HG02973 (cell line): ENCODE results near the gene ADK.
"Not testable (repeated sequence)": the region's sequence is repeated elsewhere in the genome, so short reads cannot be mapped to it uniquely, and the experiment has no call there.

Experiments
- ATAC-seq: cut with Tn5 transposase; IDR thresholded peaks from one replicate; pipeline ENCODE4 v1.9.1; 2021; ENCODE audit warnings: moderate library complexity; ENCODE audit not compliant: unreplicated experiment

Gene ADK

DNA sequence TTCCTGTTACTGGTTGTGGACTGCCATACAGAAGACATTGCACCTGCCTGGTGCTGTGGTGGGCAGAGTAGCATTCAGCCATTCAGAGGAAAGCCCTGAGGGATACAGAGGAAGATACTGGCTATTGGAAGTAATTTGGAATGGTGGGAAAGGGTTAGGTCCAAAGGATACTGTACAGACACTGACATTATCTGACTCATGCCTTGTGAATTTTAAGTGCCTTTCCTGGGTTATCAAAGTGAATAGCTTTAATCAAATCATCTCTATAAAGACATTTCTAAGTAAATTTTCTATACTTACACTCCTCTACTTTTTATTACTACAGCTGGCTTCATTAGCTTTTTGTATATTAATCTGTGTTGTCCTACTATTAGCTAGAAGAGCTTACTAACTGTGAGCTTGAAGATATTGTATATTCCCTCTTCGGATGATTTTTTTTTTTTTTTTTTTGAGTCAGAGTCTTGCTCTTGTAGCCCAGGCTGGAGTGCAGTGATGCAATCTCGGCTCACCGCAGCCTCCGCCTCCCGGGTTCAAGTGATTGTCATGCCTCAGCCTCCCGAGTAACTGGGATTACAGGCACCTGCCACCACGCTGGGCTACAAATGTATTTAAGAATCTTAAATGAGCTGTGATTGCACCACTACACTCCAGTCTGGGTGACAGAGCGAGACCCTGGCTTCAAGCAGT is 186.5 kb downstream of the ADK start:
- ATAC-seq, result no peak

DNA sequence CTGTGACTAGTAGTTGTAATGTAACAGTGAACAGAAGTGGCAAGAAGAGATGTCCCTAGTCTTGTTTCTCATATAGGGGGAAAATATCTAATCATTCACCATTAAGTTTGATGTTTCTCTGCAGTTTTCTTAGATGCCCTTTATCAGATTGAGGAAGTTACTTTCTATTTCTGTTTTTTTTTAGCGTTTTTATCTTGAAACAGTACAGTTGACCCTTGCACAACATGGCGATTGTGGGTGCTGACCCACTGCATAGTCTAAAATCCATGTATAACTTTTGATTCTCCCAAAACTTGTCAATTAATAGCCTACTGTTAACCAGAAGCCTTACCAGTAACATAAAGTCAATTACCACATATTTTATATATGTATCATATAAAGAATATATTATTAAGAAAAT is 192.0 kb downstream of the ADK start:
- no peak for ATAC-seq

DNA sequence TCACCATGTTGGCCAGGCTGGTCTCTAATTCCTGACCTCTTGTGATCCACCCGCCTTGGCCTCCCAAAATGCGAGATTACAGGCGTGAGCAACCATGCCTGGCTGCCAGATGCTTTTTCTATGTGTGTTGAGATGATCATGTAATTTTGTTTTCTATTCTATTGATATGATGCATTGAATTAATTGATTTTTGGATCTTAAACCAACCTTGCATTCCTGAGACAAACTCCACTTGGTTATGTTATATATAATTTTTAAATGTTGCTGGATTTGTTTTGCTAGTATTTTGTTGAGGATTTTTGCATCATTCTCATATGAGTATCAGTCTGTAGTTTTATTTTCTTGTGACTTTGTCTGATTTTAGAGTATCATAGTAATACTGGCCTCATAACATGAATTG is 192.8 kb downstream of the ADK start:
- no peak for ATAC-seq

DNA sequence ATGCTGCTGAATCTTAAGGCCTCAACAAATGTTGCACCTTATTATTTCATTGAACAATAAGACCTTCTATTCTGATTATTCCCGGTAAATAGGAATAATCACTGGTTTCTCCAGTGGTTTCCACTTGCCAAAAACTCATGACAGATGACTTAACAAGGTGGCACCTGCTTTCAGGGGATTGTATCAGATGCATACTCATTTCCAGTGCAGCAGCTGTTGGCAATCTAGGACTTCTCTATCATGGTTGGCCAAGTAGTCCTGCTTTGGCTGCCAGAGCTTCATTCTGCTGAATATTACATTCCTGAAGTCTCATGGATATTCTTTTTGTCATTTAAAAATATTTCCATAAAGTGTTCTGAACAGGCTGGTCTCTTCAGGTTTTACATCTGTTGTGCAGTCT is 193.3 kb downstream of the ADK start:
- no peak for ATAC-seq

DNA sequence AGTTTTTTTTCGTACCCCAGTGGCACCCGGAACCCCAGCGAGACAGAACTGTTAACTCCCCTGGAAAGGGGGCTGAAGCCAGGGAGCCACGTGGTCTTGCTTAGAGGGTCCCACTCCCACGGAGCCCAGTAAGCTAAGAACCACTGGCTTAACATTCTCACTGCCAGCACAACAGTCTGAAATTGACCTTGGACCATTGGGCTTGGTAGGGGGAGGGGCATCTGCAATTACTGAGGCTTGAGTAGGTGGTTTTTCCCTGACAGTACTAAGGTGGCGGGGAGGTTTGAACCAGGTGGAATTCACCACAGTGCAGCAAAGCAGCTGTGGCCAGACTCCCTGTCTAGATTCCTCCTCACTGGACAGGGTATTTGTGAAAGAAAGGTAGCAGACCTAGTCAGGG is 196.5 kb downstream of the ADK start:
- ATAC-seq, result no peak

DNA sequence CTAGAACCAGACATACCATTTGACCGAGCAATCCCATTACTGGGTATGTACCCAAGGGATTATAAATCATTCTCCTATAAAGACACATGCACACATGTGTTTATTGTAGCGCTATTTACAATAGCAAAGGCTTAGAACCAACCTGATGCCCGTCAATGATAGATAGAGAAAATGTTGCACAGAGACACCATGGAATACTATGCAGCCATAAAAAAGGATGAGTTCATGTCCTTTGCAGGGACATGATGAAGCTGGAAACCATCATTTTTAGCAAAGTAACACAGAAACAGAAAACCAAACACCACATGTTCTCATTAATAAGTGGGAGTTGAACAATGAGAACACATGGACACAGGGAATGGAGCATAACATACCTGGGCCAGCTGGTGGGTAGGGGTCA is 202.0 kb downstream of the ADK start:
- ATAC-seq, result not testable (repeated sequence)

DNA sequence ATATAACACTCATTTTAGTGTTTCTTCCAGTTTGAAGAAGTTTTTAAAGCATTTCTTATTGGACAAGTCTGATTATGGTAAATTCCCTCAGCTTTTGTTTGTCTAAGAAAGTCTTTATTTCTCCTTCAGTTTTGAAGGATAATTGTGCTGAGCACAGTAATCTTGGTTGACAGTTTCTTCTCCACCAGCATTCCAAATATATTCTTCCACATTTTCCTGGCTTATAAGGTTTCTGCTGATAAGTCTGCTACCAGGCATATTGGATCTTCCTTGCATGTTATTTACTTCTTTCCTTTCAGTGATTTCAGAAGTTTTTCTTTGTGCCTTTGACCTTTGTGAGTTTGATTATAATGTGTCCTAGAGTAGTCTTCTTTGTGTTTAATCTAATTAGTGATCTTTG is 210.7 kb downstream of the ADK start:
- no peak for ATAC-seq

DNA sequence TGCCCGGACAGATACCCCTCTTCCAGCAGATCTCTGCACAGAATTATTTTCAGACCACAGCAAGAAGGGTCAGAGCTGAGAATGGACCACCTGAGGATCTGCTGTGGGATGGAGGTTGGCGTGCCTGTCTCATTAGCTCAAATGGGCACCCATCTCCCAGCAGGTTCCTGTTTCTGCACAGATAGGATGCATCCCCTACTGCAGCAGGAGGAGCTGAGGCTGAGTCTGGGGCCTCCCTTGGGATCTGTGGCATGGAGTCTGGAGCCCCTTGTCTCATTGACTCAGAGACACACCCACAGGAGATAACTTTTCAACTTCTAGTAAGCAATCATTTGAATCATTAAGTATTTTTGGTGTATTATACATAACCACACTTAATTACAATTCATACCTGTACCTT is 212.7 kb downstream of the ADK start:
- ATAC-seq, result no peak

DNA sequence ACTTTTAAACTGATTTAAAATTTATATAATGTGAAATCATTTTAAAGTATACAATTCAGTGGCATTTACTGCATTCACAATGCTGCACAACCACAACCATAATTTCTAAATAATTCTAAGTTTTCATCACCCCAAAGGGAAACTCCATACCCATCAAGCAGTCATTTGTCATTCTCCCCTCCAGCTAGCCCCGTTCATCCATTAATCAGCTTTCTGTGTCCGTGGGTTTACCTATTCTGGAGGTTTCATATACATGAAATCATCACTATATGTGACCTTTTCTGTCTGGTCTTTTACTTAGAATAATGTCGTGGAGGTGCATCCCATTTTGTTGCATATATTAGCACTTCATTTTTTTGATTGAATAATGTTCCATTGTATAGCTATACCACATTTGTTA is 214.1 kb downstream of the ADK start:
- ATAC-seq, result no peak

DNA sequence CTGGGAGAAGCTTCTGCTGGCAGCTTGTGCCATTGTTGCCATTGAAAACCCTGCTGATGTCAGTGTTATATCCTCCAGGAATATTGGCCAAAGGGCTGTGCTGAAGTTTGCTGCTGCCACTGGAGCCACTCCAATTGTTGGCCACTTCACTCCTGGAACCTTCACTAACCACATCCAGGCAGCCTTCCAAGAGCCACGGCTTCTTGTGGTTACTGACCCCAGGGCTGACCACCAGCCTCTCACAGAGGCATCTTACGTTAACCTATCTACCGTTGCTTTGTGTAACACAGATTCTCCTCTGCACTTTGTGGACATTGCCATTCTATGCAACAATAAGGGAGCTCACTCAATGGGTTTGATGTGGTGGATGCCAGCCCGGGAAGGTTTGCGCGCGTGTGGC is 220.7 kb downstream of the ADK start:
- no peak for ATAC-seq

DNA sequence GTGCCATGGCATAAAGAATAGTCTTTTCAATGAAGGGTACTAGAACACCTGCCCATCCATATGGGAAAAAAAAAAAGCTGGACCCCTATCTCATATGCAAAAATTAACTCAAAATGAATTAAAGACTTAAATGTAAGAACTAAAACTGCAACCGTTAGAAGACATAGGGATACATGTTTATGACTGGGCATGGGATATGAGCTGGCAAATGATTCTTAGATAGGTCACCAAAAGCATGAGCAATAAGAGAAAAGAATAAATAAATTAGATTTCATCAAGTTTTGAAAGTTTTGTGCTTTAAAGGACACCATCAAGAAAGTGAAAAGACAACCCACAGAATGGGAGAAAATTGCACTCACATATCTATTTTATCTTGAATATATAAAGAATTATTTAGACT is 222.0 kb downstream of the ADK start:
- no peak for ATAC-seq

DNA sequence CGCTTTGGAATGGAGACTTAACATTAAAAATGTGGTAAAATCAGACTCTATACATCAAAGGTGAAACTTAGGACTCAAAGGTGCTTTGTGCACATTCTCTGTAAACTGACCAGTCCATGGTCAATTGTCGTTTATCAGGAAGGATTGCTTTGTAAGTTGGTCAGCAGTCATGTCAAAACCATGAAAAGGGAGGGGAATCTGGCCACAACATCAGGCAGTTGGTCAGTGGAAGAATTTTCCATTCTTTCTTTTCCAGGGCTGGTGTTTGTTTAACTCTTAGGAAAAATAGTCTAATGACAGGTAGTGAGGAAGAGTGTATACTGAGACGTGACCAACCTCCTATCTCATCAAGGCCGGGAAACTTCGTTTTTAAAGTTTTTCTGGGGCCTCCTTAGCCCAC is 226.5 kb downstream of the ADK start:
- no peak for ATAC-seq

DNA sequence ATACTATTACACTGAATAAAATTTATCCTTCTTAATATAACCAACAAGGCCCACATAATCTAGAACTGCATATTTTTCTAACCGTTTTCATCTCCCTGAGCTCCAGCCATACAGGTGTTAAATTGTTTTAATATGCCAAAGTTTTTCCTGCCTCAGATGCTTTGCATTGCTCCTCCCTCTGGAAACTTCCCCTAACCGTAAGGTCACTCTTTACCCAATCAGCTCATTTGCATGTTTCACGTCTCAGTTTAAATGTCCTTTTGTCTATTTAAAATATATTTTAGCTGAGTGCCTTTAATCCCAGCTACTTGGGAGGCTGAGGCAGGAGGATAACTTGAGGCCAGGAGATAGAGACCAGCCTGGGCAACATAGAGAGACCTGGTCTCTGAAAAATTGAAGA is 228.5 kb downstream of the ADK start:
- ATAC-seq, result no peak

DNA sequence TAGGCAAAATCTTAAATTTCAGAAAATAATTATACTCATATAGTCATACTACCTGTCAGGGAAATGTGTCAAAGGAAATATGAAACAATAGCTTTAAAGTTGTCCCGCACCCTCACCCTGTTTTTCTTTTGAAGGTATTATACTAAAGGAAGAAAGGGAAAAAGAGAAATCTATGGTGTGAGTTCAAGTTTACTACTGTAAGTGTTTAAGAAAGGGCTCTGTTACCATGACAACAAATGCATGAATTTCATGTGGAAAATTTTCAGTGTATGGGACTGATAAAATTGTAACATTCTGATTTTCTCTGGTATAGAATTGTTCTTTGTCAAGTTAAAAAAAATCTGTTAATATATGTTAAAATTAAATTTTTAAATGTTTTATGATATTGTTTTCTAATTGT is 229.8 kb downstream of the ADK start:
- ATAC-seq, result no peak

DNA sequence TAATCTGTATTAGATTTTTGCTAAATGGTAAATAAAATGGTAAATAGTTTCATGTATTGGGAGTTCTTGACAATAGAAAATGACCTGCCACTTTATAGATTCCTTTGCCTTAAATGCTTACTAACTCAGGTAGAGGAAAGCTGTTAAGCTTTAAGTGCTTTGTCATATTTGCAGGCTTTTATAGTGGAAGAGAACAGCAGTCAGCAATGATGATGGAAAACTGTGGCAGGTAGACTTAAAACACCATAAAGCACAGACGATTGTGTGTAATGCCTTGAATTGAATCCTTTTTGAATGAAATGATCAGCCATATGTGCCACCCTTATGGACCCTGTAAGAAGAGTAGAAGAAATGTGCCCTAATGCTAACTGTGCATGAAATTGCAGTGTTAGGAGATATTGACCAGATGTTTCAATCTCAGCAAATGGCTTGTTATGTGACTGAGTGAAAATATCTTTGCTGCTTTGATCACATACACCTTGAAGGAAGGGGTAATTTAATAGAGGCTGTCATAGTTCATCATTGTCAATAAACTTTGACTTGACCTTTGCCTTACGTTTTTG is 230.4 kb downstream of the ADK start:
- no peak for ATAC-seq

DNA sequence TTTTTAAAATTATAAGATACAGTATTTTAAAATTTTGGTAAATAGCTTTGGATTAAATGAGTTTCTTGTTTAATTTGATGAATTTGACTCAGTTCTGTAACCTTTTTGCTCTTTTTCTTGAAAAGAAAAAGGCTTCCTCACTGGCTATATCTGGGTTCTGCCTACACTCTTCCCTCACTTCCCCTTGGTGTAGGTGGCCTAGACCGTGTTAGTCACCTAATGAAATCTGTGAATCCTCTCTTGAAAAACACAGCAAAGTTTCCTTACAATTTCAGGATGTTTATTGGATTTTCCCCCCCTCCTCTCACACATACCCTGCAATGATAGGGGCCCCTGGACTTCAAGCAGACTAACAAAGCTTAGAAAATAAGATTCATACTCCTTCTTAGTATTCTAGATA is 231.6 kb downstream of the ADK start:
- ATAC-seq, result no peak

DNA sequence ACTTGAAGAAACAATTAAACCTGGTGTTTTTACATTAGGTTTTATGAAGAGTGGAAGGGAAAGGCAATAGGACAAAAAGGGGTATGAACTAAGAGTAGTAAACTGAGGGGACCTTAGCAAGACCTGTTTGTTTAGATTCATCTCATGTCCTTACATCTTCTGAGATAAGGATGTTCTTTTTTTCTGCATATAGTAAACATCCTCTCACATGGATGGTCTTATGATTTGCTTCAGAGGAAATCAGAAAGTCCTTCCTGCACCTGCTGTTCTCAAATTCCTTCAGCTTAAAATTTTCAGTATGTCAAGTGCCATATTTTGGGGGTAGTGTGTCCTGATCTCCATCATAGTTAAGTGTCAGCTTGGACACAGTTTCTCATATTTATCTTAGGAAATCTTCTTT is 232.6 kb downstream of the ADK start:
- no peak for ATAC-seq

DNA sequence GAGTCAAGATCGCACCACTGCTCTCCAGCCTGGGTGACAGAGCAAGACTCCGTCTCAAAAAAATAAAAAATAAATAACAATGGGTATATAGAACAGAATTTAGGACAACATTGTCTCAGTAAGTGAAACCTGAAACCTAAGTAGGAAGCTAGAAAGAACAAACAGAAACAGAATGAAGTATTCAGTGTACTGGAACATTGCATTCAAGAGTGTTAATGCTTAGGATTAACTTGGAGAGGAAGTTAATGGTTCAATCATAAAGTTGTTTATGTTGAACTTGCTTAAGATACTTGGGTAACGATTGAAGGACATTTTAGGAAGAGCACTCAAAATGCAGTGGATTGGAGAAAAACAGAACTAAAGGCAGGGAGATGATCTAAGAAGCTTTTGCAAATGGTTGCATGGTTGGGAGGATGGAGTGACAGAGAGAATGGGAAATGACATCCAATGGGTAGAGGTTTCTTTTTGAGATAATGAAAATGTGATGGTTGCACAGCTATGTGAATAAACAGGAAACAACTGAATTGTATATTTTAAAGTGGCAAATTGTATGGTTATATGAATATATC is 233.7 kb downstream of the ADK start:
- ATAC-seq, result no peak

DNA sequence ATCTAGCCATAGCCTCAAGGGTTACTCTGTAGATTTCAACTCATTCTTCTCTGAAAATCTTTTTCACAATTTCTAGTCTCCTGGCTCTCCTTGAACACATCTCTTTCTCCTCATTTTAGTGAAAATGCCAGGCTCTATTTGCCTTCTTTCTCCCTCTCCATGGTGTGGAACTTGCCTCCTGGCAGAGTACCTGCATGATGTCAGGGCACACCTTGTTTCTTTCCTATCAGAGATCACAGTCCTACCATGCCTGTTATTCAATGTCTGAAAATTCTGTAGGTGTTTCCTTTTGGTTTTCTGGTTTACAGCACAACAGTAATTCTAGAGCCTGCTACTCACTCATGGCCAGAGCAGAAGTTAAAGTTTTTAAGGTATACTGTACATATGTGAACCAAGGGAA is 237.8 kb downstream of the ADK start:
- ATAC-seq, result no peak

DNA sequence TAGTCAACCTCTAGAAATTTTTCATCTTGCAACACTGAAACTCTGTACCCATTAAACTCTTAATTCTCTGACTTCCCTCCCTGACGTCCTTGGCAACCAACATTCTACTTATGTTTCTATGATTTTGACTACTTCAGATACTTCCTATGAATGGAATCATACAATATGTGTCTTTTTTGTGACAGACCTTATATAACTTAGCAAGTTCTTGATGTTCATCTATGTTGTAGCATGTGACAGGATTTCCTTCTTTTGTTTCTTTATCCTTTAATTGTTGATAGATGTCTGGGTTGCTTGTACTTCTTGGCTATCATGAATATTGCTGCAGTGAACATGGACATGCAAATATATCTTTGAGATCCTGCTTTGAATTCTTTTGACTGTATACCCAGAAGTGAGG is 240.8 kb downstream of the ADK start:
- ATAC-seq, result no peak

DNA sequence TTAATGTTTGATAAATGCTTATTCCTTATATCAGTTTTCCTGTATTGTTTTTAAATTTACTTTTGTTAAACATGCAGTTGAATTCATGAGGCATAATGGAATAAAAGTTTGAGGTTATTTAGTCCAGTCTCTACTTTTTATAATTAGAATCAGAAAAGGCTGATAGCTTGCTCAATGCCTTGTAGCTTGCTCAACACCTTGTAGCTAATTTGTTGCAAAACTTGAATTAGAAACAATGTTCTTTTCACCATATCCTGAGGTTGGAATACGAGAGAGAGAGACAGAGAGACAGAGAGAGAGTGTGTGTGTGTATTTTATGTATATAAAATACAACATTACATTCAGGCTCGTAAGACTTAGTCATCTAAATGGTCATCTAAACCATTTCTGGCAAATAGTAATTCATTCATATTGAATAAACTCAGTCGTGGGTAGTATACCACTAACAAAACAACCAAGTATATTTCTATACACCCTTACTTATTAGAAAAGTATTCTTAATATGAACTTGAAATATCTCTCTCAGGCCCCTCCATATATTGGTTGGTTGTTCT is 243.5 kb downstream of the ADK start:
- ATAC-seq, result no peak

DNA sequence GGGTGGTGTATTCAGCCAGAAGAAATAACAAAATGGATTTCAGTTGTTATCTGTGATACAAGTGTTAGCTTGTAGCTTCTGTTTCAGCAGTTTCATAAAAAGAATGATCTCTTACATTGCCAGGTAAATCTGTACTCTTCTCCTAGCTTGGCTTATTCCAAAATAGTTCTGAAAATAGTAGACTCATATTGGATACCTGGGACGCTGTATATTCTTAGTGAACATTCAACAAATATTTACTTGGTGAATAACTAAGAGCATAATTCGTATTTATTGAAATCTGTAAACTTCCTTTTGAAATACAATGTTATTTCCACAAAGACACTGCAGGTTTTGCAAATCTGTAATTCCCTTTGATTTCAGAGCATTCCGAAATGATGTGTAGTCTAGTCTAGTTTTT is 249.2 kb downstream of the ADK start:
- ATAC-seq, result no peak

DNA sequence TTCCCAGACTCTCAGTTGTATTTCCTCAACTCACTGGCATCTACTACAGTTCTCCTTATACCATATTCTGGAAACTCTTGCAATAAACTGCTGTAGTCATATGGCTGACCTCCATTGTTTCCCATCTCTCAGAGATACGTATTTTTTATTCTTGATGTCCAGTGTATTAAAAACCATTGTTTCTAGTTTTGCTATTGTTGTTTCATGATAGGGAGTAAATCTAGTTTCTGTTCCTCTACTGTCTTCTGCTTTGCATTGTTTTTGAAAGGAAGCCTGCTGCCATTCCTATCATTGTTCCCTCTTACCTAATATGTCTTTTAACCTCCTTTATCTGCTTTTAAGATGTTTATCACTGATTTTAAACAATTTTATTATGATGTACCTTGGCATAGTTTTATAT is 255.0 kb downstream of the ADK start:
- no peak for ATAC-seq
